GM12873 (cell line): Measurements from ENCODE around the gene EYS.

Experiments
- CTCF ChIP-seq: IDR thresholded peaks from 2 replicates; pipeline ENCODE4 v1.5.1; 2012; ENCODE audit warnings: low read depth, mild to moderate bottlenecking, moderate library complexity, low read length, control low read depth; ENCODE audit not compliant: insufficient read depth; ENCODE audit errors: missing control alignments

The EYS gene

GRCh38 chr6:64233746-64234145 lies 1473.3 kb downstream of the EYS start:
- no peak for TF ChIP-seq CTCF

- TF ChIP-seq CTCF: no peak
These were observed 1475.1 kb downstream of the EYS start for GRCh38 chr6:64231928-64232327.

- no peak for TF ChIP-seq CTCF
These were observed 1476.5 kb downstream of the EYS start for GRCh38 chr6:64230530-64230929.

GRCh38 chr6:64227863-64228262 lies 1479.2 kb downstream of the EYS start:
- no peak for TF ChIP-seq CTCF

- TF ChIP-seq CTCF: no peak
These were observed 1481.5 kb downstream of the EYS start for GRCh38 chr6:64225503-64225902.

GRCh38 chr6:64224819-64225218 lies 1482.2 kb downstream of the EYS start:
- no peak for TF ChIP-seq CTCF

- no peak for TF ChIP-seq CTCF
These were observed 1485.2 kb downstream of the EYS start for GRCh38 chr6:64221776-64222175.

DNA sequence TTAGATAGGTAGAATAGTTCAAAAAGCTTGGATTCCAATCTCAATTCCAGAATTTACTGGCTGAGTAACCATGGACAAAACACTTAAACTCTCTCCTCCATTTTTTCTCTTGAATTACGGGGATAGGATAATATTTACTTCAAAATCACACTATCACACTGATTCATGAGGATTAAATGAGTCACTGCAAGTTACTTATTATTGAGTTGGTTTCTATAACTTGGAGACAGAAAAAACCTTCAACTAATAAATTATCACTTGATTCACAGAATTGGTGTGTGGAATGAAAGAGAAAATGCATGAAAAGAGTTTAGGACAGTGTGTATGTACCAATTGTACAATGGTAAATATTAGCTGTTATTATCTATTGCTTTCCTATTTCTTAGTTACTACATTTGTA lies 1486.2 kb downstream of the EYS start:
- TF ChIP-seq CTCF: no peak
